SK-N-SH treated with all-trans-retinoic acid at 6 μM for 48 hours (cell line): ENCODE results near the gene SLC7A10.

Source experiments
- ATAC-seq: fragments of 200-7000 bp; cut with Tn5 transposase; 3 replicates; pipeline ENCODE4 v1.9.1; 2020; ENCODE audit warnings: mild to moderate bottlenecking, moderate library complexity
- ARNTL ChIP-seq: fragments of 450-650 bp; formaldehyde crosslinking; IDR thresholded peaks from 2 replicates; pipeline ENCODE4 v1.5.0; 2020; ENCODE audit warnings: low read depth, mild to moderate bottlenecking, moderate library complexity, borderline replicate concordance
- BACH2 ChIP-seq: fragments of 250-450 bp; sonication (Bioruptor Pico); IDR thresholded peaks from 2 replicates; pipeline ENCODE4 v1.9.0; 2021; ENCODE audit warnings: mild to moderate bottlenecking, borderline replicate concordance
- CSDC2 ChIP-seq: fragments of 250-450 bp; sonication (Bioruptor Pico); IDR thresholded peaks from 2 replicates; pipeline ENCODE4 v1.5.0; 2020; ENCODE audit warnings: mild to moderate bottlenecking, moderate library complexity
- ESRRG ChIP-seq: fragments of 250-450 bp; sonication (Bioruptor Pico); IDR thresholded peaks from 2 replicates; pipeline ENCODE4 v1.6.1; 2021; ENCODE audit warnings: mild to moderate bottlenecking
- OSR1 ChIP-seq: fragments of 250-450 bp; sonication (Bioruptor Pico); IDR thresholded peaks from 2 replicates; pipeline ENCODE4 v1.8.0; 2022; ENCODE audit warnings: moderate library complexity, mild to moderate bottlenecking, inconsistent platforms
- PPARA ChIP-seq: fragments of 250-450 bp; sonication (Bioruptor Pico); IDR thresholded peaks from 2 replicates; pipeline ENCODE4 v1.5.0; 2020; ENCODE audit warnings: mild to moderate bottlenecking, borderline replicate concordance
- RARB ChIP-seq: fragments of 250-450 bp; sonication (Bioruptor Pico); IDR thresholded peaks from 2 replicates; pipeline ENCODE4 v1.8.0; 2021; ENCODE audit warnings: mild to moderate bottlenecking, moderate library complexity
- SNAI2 ChIP-seq: fragments of 250-450 bp; sonication (Bioruptor Pico); IDR thresholded peaks from 2 replicates; pipeline ENCODE4 v1.5.0; 2020; ENCODE audit warnings: mild to moderate bottlenecking, moderate library complexity
- TCF4 ChIP-seq: fragments of 250-450 bp; sonication (Bioruptor Pico); IDR thresholded peaks from 2 replicates; pipeline ENCODE4 v1.8.0; 2021; ENCODE audit warnings: mild to moderate bottlenecking, moderate library complexity, borderline replicate concordance
- TOX ChIP-seq: fragments of 250-450 bp; sonication (Bioruptor Pico); IDR thresholded peaks from 2 replicates; pipeline ENCODE4 v1.8.0; 2021; ENCODE audit warnings: mild to moderate bottlenecking, moderate library complexity, borderline replicate concordance
- ZC3H10 ChIP-seq: fragments of 250-450 bp; sonication (Bioruptor Pico); IDR thresholded peaks from 2 replicates; pipeline ENCODE4 v1.5.1; 2021; ENCODE audit warnings: mild to moderate bottlenecking, moderate library complexity
- ZFP3 ChIP-seq: fragments of 250-450 bp; sonication (Bioruptor Pico); IDR thresholded peaks from 2 replicates; pipeline ENCODE4 v1.5.0; 2020; ENCODE audit warnings: mild to moderate bottlenecking, moderate library complexity
- ZFP30 ChIP-seq: fragments of 450-650 bp; formaldehyde crosslinking; IDR thresholded peaks from 2 replicates; pipeline ENCODE4 v1.5.0; 2022; ENCODE audit warnings: mild to moderate bottlenecking, moderate library complexity
- ZNF565 ChIP-seq: fragments of 450-650 bp; formaldehyde crosslinking; conservative IDR thresholded peaks from 2 replicates; pipeline ENCODE4 v1.5.0; 2020; ENCODE audit warnings: low read depth, mild to moderate bottlenecking, moderate library complexity
- ZNF70 ChIP-seq: fragments of 450-650 bp; formaldehyde crosslinking; IDR thresholded peaks from 2 replicates; pipeline ENCODE4 v1.5.0; 2020; ENCODE audit warnings: mild to moderate bottlenecking, moderate library complexity
- ZNF8 ChIP-seq: fragments of 450-650 bp; formaldehyde crosslinking; IDR thresholded peaks from 2 replicates; pipeline ENCODE4 v1.5.0; 2020; ENCODE audit warnings: mild to moderate bottlenecking, moderate library complexity
- TF ChIP-seq, protein P1 (sequence below): fragments of 250-450 bp; sonication (Bioruptor Pico); IDR thresholded peaks from 2 replicates; pipeline ENCODE4 v1.8.0; 2021; ENCODE audit warnings: low read depth, mild to moderate bottlenecking, moderate library complexity, borderline replicate concordance
- TF ChIP-seq, protein P2 (sequence below): fragments of 250-450 bp; sonication (Bioruptor Pico); IDR thresholded peaks from 2 replicates; pipeline ENCODE4 v1.8.0; 2020; ENCODE audit warnings: mild to moderate bottlenecking, moderate library complexity, borderline replicate concordance
- TF ChIP-seq, protein P3 (sequence below): fragments of 250-450 bp; sonication (Bioruptor Pico); IDR thresholded peaks from 2 replicates; pipeline ENCODE4 v1.5.1; 2020; ENCODE audit warnings: low read depth, mild to moderate bottlenecking, moderate library complexity
- TF ChIP-seq, protein P4 (sequence below): fragments of 250-450 bp; sonication (Bioruptor Pico); IDR thresholded peaks from 2 replicates; pipeline ENCODE4 v1.5.1; 2021; ENCODE audit warnings: mild to moderate bottlenecking, moderate library complexity

SLC7A10 gene

DNA sequence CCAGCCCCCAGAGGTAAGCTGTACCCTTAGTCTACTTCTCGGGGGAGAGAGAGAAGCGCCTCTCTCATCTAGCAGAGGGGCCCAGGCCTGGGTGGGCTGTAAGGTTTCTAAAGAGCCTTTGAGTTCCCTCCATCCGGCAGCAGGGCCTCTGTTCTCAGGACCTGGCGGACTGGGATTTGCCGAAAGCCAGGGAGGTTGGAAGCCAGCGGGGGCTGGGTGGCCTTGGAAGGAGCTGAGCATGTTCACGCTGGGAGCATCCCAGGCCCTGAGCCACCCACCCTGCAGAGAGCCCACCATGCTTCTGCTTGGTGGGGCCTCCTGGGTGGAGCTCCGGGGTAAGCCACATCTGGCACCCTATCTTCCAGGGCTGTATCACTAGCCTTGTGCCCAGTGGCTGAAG is 7.8 kb downstream of the SLC7A10 start:
- no peak for TF ChIP-seq ZC3H10
- no peak for TF ChIP-seq BACH2 (CRISPR knock-in tag)
- TF ChIP-seq ZFP30 (CRISPR knock-in tag) = no peak
- TF ChIP-seq, protein P1, sequence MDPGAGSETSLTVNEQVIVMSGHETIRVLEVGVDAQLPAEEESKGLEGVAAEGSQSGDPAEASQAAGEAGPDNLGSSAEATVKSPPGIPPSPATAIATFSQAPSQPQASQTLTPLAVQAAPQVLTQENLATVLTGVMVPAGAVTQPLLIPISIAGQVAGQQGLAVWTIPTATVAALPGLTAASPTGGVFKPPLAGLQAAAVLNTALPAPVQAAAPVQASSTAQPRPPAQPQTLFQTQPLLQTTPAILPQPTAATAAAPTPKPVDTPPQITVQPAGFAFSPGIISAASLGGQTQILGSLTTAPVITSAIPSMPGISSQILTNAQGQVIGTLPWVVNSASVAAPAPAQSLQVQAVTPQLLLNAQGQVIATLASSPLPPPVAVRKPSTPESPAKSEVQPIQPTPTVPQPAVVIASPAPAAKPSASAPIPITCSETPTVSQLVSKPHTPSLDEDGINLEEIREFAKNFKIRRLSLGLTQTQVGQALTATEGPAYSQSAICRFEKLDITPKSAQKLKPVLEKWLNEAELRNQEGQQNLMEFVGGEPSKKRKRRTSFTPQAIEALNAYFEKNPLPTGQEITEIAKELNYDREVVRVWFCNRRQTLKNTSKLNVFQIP (CRISPR knock-in tag) = no peak
- TF ChIP-seq TOX (CRISPR knock-in tag) = no peak
- ATAC-seq = no peak

DNA sequence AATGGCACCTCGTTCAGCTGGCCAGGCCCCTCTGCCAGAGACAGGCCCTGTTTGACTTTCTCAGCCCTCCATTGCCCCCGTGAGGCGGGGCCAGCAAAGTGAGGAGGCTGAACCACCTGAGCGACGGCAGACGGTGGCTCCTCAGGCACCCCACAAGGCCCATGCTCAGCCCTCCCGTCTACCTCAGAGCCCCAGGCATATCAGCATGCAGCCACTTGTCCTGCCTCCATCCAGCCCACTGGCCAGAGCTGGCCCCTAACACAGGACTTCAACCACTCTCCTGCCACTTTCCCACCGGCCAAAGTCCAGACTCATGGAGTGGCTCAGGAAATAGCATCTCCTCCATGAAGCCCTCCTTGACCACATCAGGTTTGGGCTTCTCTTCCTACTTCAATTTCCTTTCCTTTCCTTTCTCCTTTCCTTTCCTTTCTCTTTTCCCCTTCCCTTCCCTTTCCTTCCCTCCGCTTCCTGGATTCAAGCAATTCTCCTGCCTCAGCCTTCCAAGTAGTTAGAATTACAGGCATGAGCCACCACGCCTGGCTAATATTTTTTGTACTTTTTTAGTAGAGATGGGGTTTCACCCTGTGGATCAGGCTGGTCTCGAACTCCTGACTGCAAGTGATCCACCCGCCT is 9.3 kb downstream of the SLC7A10 start:
- ATAC-seq = no peak

DNA sequence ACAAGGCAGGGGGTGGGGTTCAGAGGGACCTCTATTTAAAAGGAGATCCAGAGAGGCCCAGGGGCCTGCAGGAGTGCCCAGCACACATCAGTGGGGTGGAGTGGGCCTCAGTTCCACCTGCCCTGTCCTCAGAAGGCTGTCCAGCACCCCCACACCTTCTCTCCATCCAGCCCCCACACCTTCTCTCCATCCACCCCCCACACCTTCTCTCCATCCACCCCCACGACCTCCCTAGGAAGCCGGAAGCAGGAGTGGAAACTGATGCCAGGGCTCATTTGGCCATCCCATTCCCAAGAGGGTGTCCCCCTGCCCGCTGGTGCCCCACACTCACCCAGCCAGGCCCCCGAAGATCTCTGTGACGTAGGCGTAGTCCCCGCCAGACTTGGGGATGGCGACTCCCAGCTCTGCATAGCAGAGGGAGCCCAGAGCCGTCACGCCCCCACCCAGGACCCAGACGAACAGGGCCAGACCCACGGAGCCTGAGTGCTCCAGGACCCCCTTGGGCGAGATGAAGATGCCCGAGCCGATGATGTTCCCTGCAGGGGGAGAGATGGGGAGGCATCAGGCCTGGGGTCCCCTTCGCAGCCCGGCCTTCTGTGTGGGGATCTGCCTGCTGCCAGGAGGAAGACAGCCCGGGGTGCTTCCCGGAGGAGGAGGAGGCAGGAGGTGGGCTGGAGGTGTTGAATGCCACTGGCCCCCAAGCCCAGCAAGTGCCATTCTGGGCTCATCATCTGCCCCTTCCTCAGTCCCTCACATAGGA is 10.0 kb downstream of the SLC7A10 start:
- no peak for ATAC-seq
- TF ChIP-seq, protein P2, sequence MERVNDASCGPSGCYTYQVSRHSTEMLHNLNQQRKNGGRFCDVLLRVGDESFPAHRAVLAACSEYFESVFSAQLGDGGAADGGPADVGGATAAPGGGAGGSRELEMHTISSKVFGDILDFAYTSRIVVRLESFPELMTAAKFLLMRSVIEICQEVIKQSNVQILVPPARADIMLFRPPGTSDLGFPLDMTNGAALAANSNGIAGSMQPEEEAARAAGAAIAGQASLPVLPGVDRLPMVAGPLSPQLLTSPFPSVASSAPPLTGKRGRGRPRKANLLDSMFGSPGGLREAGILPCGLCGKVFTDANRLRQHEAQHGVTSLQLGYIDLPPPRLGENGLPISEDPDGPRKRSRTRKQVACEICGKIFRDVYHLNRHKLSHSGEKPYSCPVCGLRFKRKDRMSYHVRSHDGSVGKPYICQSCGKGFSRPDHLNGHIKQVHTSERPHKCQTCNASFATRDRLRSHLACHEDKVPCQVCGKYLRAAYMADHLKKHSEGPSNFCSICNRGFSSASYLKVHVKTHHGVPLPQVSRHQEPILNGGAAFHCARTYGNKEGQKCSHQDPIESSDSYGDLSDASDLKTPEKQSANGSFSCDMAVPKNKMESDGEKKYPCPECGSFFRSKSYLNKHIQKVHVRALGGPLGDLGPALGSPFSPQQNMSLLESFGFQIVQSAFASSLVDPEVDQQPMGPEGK (CRISPR knock-in tag) = no peak
- no peak for TF ChIP-seq CSDC2 (CRISPR knock-in tag)
- TF ChIP-seq TCF4 (CRISPR knock-in tag) = no peak
- no peak for TF ChIP-seq SNAI2 (CRISPR knock-in tag)
- no peak for TF ChIP-seq ESRRG
- TF ChIP-seq ZNF70 = no peak
- TF ChIP-seq ZFP30 (CRISPR knock-in tag) = no peak
- TF ChIP-seq OSR1 (CRISPR knock-in tag) = no peak
- TF ChIP-seq ZFP3 (CRISPR knock-in tag) = no peak
- TF ChIP-seq, protein P1 (CRISPR knock-in tag) = no peak
- no peak for TF ChIP-seq RARB
- no peak for TF ChIP-seq TOX (CRISPR knock-in tag)
- no peak for TF ChIP-seq ZC3H10
- TF ChIP-seq ARNTL (CRISPR knock-in tag) = no peak

More for the DNA sequence above, 9.3 kb downstream of the SLC7A10 start:
- TF ChIP-seq, protein P1 (CRISPR knock-in tag) = no peak
- TF ChIP-seq TOX (CRISPR knock-in tag) = no peak
- TF ChIP-seq, protein P3, sequence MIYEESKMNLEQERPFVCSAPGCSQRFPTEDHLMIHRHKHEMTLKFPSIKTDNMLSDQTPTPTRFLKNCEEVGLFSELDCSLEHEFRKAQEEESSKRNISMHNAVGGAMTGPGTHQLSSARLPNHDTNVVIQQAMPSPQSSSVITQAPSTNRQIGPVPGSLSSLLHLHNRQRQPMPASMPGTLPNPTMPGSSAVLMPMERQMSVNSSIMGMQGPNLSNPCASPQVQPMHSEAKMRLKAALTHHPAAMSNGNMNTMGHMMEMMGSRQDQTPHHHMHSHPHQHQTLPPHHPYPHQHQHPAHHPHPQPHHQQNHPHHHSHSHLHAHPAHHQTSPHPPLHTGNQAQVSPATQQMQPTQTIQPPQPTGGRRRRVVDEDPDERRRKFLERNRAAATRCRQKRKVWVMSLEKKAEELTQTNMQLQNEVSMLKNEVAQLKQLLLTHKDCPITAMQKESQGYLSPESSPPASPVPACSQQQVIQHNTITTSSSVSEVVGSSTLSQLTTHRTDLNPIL (CRISPR knock-in tag) = no peak
- no peak for TF ChIP-seq TCF4 (CRISPR knock-in tag)
- TF ChIP-seq, protein P4, sequence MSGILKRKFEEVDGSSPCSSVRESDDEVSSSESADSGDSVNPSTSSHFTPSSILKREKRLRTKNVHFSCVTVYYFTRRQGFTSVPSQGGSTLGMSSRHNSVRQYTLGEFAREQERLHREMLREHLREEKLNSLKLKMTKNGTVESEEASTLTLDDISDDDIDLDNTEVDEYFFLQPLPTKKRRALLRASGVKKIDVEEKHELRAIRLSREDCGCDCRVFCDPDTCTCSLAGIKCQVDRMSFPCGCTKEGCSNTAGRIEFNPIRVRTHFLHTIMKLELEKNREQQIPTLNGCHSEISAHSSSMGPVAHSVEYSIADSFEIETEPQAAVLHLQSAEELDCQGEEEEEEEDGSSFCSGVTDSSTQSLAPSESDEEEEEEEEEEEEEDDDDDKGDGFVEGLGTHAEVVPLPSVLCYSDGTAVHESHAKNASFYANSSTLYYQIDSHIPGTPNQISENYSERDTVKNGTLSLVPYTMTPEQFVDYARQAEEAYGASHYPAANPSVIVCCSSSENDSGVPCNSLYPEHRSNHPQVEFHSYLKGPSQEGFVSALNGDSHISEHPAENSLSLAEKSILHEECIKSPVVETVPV (CRISPR knock-in tag) = no peak
- no peak for TF ChIP-seq BACH2 (CRISPR knock-in tag)
- TF ChIP-seq, protein P2 (CRISPR knock-in tag) = no peak
- TF ChIP-seq PPARA (CRISPR knock-in tag) = no peak
- TF ChIP-seq ZFP30 (CRISPR knock-in tag) = no peak
- no peak for TF ChIP-seq ZNF70
- no peak for TF ChIP-seq ZNF565 (CRISPR knock-in tag)
- no peak for TF ChIP-seq RARB
- TF ChIP-seq SNAI2 (CRISPR knock-in tag) = no peak
- TF ChIP-seq CSDC2 (CRISPR knock-in tag) = no peak
- TF ChIP-seq ZC3H10 = no peak
- TF ChIP-seq ZNF8 (CRISPR knock-in tag) = no peak
